GM10847 (cell line): ENCODE data around the gene SLC25A45.

Experiments
- POLR2A ChIP-seq: IDR thresholded peaks from 2 replicates; pipeline ENCODE4 v1.6.1; 2011; ENCODE audit not compliant: insufficient read length; ENCODE audit errors: extremely low read depth

SLC25A45 gene

DNA sequence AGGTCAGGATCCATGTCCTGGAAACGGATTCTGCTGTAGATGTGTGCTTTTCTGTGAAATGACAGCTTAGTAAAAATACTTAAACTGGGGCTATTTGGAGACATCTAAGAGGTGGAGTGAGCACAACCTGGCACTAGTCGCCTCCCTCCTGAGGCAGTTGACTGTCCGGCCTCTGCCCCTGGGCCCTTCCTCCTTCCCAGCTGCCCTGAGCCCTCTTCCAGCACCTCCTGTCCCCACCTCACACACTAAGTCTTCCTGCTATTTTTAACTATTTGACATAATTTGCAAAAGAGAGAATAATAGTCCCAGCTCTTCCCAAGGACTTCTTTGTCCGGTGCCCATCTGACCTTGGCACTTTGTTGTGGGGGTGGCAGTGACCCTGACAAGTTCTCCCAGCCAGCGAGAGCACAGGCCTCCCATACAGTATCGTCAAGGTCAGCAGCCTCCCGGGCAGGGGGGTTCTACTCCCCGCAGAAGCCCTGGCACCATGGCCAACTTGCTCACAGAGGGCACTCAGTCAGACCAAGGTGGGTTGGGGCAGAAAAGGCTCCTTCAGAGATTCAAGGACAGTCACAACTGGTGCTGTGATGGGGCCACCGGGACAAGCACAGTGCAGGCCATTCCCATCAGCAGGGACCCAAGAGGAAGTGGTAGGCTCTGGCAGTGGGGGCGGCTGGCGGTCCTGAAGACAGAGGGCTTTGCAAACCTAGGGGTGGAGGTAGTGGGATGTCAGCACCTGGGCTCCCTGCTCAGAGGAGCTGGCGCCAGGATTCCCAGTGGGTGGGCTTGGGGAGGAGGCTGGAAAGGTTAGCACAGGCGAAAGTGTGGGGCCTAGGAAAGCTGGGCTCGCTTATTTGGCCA is 34.6 kb upstream of the SLC25A45 start:
- no peak for TF ChIP-seq POLR2A

DNA sequence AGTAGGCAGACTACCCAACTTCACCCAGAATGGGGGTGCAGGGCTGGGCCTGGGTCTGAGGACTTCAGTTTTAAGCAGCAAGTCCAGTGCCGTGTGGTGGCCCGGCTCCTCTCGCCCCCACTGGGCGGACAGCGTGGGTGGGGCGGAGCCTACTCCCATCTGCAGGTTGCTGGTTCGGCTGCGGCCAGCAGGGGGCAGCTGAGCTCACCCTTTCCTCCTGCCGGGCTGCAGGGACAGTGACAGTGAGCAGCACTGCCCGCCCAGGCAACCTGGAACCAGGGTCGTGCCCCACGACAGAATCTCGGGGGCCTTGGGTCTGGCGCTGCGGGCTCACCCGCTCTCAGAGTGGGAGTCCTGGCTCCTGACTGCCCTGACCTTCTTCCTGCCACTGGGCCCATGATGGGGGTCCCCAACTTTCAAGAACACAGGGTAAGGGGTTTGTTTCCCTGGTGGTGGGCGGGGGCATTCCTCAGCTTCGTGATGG is 33.9 kb upstream of the SLC25A45 start:
- TF ChIP-seq POLR2A, result peak; percentile 16

DNA sequence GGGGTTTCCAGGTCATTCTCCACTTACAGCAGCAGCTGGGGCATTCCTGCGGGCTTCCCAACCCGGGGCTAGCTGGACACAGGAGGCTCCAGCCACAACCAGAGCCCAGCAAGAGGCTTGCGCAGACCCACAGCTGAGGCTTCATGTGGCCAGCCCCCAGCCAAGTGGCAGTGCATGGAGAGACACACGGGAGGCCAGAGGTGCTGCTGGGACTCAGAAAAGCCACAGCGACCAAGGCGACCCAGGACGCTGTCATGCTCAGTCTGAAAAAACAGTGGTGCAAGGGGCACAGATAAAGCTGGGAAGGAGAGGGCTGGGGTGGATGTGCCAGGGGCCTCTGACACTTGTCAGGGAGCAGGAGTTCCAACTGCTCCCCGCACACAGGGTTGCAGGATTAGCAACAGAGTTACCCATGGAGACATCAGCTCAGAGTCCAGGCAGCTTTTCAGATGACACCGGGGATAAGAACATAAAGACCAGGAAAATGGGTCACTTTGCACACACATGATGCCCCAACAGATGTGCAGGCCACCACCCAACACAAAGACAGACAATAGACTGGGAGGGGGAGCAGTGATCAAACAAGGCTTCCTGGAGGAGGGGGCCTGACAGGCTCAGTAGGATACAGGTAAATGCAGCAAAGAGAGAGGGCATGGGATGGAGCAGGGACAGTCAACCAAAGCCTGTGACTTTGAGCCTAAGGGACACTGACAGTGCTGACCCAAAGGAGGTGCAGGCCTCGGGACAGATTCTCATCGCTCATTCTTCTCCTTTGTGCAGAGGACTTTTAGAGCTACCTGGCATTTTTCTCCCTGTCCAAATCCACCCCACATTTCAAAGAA is 33.3 kb upstream of the SLC25A45 start:
- no peak for TF ChIP-seq POLR2A

GRCh38 chr11:65414776-65415498 is 32.5 kb upstream of the SLC25A45 start:
- no peak for TF ChIP-seq POLR2A

GRCh38 chr11:65412271-65413076 is 30.0 kb upstream of the SLC25A45 start:
- TF ChIP-seq POLR2A, result no peak

- no peak for TF ChIP-seq POLR2A
These were observed 29.2 kb upstream of the SLC25A45 start for GRCh38 chr11:65411681-65412070.

GRCh38 chr11:65410936-65411680 is 28.7 kb upstream of the SLC25A45 start:
- no peak for TF ChIP-seq POLR2A

DNA sequence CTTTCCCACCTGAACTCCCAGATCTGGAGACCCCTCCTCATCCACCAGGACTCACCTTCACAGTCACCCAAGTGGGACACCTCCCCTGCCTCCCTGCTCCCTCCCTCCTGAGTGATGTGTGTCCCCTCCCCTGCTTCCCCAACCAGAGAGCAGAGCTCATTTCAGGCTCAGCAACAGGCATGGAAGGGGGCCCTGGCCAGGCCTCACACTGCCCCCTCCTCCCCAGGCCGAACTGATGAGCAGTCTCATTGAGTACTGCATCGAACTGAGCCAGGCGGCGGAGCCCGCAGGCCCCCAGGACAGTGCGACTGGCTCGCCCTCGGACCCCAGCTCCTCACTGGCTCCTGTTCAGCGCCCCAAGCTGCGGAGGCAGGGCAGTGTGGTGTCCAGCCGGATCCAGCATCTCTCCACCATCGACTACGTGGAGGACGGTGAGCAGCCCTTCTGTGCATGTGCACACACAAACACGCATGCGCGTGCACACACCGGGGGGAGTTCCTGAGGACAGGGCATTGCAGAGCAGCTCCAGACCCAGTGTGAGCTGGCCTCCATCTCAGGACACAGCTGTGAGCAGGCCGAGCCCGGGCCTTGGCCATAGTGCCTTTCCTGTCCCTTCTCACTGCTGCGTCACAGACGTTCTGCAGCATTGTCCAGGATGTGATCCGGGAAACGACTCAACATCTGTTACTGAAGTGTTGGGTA is 22.3 kb upstream of the SLC25A45 start:
- no peak for TF ChIP-seq POLR2A

DNA sequence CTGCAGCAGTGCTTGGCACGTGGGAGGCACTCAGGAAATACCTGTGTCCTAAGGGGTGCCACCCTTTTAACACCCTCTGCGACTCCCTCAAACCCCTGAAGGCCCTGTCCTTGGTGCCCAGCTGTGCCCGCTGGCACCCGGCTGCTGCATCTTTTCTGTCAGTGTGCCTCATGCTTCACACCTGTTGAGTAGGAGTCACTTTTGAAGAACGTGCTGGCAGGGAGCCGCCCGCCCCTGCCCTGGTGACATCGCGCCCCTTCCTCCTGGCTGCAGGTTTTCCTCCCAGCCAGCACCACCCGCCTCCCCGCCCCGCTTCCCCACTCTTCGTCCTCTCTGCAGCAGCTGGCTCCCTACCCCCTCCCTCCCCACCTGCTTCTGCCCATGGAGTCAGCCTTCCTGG is 21.8 kb upstream of the SLC25A45 start:
- TF ChIP-seq POLR2A, result no peak

DNA sequence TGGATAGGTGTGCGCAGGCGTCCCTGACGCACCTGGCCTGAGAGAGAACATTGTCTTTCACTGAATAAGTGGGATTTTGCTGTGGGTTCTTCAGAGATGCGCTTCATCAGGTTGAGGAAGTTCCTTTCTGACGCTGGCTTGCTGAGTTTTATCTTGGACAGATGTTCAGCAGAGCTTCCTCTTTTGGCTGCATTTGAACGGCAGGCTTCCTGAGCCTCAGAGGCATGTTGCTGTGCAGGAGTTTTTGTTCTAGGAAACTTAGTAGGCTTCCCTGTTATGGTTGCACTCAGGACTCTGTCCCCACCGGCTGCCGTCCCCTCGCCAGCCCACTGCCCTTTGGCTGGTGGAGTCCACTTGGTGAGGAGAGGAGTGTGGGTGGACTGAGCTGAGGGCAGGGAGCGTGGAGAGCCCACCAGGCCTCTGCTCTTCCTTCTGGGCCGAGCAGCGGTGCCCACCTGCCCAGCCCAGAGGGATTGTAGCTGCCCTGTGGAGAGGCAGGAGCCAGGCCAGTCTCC is 21.2 kb upstream of the SLC25A45 start:
- no peak for TF ChIP-seq POLR2A

DNA sequence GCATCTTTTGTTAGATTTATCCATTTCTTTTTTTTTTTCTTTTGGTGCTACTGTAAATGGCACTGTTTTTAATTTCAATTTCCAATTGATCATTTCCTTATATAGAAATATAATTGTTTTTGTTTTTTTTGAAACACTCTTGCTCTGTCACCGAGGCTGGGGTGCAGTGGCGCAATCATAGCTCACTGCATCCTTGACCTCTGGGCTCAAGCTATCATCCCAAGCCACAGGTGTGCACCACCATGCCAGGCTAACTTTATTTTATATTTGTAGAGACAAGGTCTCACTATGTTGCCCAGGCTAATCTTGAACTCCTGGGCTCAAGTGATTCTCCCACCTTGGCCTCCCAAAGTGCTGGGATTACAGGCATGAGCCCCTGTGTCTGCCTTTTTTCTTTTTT is 20.3 kb upstream of the SLC25A45 start:
- TF ChIP-seq POLR2A, result no peak

DNA sequence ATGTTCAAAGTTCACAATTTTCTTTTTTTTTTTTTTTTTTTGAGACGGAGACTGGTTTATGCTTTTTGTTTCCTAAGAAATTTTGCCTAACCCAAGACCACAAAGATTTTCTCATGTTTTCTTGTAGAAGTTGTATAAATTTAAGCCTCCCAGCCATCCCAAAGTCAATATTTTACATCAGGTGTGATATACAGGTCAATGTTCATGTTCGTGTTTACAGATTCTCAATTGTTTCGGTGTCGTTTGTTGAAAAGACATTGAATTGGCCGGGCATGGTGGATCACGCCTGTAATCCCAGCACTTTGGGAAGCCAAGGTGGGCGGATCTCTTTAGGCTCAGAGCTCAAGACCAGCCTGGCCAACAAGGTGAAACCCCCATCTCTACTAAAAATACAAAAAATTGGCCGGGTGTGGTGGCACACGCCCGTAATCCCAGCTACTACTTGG is 19.4 kb upstream of the SLC25A45 start:
- no peak for TF ChIP-seq POLR2A

DNA sequence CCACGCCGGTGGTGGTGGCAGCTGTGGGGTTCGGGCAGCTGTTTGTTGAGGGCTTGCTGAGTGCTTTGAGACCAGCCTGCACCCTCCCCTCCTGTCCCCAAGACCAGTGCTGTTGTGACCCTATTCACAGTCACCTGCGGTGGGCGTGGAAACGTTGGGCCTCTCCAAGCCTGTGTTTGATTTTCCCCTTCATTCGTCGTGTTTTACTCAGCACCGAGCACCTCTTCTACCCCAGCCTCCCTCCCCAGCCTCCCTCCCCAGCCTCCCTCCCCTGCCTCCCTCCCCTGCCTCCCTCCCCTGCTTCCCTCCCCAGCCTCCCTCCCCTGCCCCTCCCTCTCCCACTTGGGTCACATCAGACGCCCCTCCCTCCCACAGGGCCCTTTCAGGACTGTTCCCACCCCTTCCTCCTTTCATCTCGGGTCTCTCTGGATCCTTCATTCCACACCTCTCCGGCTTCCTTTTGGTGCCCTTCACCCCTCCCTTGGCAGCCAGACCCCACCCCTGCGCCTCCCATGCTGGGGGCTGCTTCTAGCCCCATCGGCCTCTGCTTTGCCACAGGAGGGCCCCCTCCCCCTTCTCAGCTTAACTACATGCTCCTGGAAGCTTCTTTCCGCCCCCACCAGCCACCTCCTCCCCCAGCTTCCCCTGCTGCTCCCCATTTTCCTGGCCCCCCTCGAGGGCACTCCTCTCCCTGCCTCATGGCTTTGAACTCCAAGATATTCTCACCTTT is 18.8 kb upstream of the SLC25A45 start:
- no peak for TF ChIP-seq POLR2A
